H1 (cell line): ENCODE data around the gene ADAMTS17. TPM values are rescaled to one million over a fixed set of nuclear protein-coding genes. Genes with fewer than 3 reads are reported as not detected.

Experiments
- BRCA1 ChIP-seq: IDR thresholded peaks from 2 replicates; pipeline ENCODE4 v1.6.1; 2012; ENCODE audit warnings: low read depth, low read length, improper control_type of control experiment
- E2F6 ChIP-seq: IDR thresholded peaks from 2 replicates; pipeline ENCODE4 v1.6.1; 2012; ENCODE audit warnings: inconsistent platforms
- JUN ChIP-seq: IDR thresholded peaks from 2 replicates; pipeline ENCODE4 v1.6.1; 2011; ENCODE audit warnings: low read depth, mild to moderate bottlenecking, improper control_type of control experiment, low read length
- MAX ChIP-seq: IDR thresholded peaks from 2 replicates; pipeline ENCODE4 v1.6.1; 2012; ENCODE audit warnings: inconsistent platforms
- POU5F1 ChIP-seq: IDR thresholded peaks from 2 replicates; pipeline ENCODE4 v1.6.1; 2011; ENCODE audit warnings: low read depth, mild to moderate bottlenecking, low read length, moderate library complexity
- TAF7 ChIP-seq: optimal IDR thresholded peaks from 2 replicates; pipeline ENCODE3; 2011; ENCODE audit warnings: low read depth, mild to moderate bottlenecking, inconsistent platforms, low read length, moderate library complexity, borderline replicate concordance
- YY1 ChIP-seq: IDR thresholded peaks from 2 replicates; pipeline ENCODE4 v1.6.1; 2011; ENCODE audit warnings: low read depth, mild to moderate bottlenecking, low read length
- polyA plus RNA-seq, 7 experiments: library from polyadenylated mRNA; depleted of rRNA in 3 of 7; stranded (reverse) in 5 of 7; unstranded in 2 of 7; fragments of >200 nt in 5 of 7; fragments of 200-250 nt in 2 of 7; gene quantifications; 1 replicate in 5 of 7; 2 replicates in 1 of 7; 4 replicates in 1 of 7; pipeline versions ENCODE4 v1.2.1 to v1.2.3, GENCODE V29; 2011 to 2013; ENCODE audit warnings: missing spikeins in 2 of 7, mixed read lengths in 2 of 7
- total RNA-seq: library from RNA; stranded (reverse); fragmentation: NEBNext Ultra II Directional; extraction: Animal tissue kit (Norgen Biotek cat#: 25700); gene quantifications from 2 replicates; pipeline ENCODE4 v1.2.1, GENCODE V29; 2021

The ADAMTS17 gene
- total and polyA plus RNA-seq, 2 of the 8 experiments (the other 6 are each of a cell fraction or from before 2014, with no cell fraction given), result 0.51 to 1.7 TPM

GRCh38 chr15:100115066-100115710 is 226.6 kb downstream of the ADAMTS17 start (continued):
- TF ChIP-seq E2F6 (no peak), MAX (no peak), BRCA1 (no peak), POU5F1 (no peak), YY1 (no peak), TAF7 (no peak), JUN (no peak)
